ENCODE measurements around the gene MB.

Gene MB

DNA sequence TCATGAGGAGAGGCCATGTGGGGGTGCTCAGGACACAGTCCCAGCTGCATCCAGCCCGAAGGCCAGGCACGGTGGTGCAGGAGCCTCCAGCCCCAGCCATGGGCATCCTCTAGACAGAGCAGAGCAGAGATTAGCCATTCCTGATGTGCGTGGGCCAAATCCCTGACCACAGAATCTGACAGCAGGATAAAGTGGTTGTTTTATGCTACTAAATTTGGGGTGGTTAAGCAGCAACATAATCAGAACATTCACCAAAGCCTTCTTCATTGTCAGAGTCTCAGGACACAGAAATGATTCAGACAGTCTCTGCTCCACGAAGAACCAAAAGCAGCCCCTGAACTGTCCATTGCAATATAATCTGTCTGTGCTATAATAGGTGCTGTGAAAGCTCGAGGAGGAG, 56.8 kb downstream of the MB start:
- peak; percentile 41; the same call in 2 of the 3 replicates for ATAC-seq
- TF ChIP-seq ZNF565 (CRISPR knock-in tag; conservative IDR thresholded peaks at IDR 0.05; ENCODE audit: low read depth) (no peak), ISL1 (CRISPR knock-in tag; IDR thresholded peaks at IDR 0.05) (no peak), TSHZ2 (CRISPR knock-in tag; IDR thresholded peaks at IDR 0.05) (no peak), TOX (CRISPR knock-in tag; IDR thresholded peaks at IDR 0.05; ENCODE audit: borderline replicate concordance) (no peak), BACH2 (CRISPR knock-in tag; IDR thresholded peaks at IDR 0.05; ENCODE audit: borderline replicate concordance) (no peak), OSR1 (CRISPR knock-in tag; IDR thresholded peaks at IDR 0.05) (no peak), CSDC2 (CRISPR knock-in tag; IDR thresholded peaks at IDR 0.05) (no peak), CSRNP3 (CRISPR knock-in tag; IDR thresholded peaks at IDR 0.05) (no peak), POU6F1 (CRISPR knock-in tag; IDR thresholded peaks at IDR 0.05; ENCODE audit: borderline replicate concordance, low read depth) (no peak), PATZ1 (CRISPR knock-in tag; IDR thresholded peaks at IDR 0.05; ENCODE audit: borderline replicate concordance) (no peak), RARB (CRISPR knock-in tag; IDR thresholded peaks at IDR 0.05) (no peak), ZNF8 (CRISPR knock-in tag; IDR thresholded peaks at IDR 0.05) (no peak), TCF4 (CRISPR knock-in tag; IDR thresholded peaks at IDR 0.05; ENCODE audit: borderline replicate concordance) (no peak)

DNA sequence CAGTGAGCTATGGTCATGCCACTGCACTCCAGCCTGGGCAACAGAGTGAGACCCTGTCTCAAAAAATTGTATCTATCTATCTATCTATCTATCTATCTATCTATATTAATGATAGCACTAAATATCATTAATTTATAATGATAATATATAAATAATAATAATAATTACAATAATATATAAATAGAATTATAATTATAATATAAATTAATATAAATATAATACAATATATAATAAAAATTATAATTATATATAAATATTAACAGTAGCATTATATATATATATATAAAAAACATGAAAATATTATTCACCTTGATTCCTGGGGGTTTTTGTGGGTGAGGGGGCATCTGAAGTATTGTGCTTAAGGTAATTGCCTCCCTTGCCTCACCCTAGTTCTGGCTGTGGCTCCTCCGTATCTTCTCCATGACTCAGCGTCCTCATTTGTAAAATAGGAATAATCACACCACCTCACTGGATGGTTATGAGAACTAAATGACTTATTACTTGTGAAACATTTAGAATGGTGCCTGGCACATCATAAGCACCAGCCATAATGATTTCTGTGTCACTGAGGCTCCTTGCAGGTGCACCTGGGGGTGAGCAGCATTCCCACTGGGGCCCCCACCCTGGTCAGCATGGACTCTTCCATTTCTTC, 57.6 kb downstream of the MB start:
- ATAC-seq = no peak
- TF ChIP-seq ZC3H10 (CRISPR knock-in tag; IDR thresholded peaks at IDR 0.05) = no peak
- TF ChIP-seq OSR1 (CRISPR knock-in tag; IDR thresholded peaks at IDR 0.05) = no peak
- TF ChIP-seq RARB (CRISPR knock-in tag; IDR thresholded peaks at IDR 0.05) = no peak
- TF ChIP-seq ZNF8 (CRISPR knock-in tag; IDR thresholded peaks at IDR 0.05) = no peak
- TF ChIP-seq SNAI2 (CRISPR knock-in tag; IDR thresholded peaks at IDR 0.05) = no peak
- no peak for TF ChIP-seq CSRNP3 (CRISPR knock-in tag; IDR thresholded peaks at IDR 0.05)
- no peak for TF ChIP-seq ZNF70 (CRISPR knock-in tag; IDR thresholded peaks at IDR 0.05)

DNA sequence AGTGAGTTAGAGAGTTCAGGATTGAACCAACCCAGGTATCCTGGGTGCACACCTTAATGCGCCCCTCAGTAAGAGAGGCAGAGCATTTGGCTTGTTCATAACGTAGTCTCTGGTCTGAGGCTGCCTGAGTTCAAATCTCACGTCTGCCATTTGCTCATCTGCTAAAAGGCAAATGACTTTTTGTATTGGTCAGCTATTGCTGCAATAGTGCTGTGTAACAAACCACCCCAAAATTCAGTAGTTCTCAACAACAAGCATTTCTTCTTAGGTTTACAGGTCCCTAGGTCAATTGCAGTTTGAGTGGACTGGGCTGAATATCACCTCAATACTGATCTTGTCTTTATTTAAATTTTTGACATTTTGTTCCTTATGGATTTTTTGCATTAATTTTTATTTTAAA, 58.4 kb downstream of the MB start:
- no peak for ATAC-seq
- no peak for TF ChIP-seq ZFP30 (CRISPR knock-in tag; IDR thresholded peaks at IDR 0.05)
- no peak for TF ChIP-seq ISL1 (CRISPR knock-in tag; IDR thresholded peaks at IDR 0.05)
- no peak for TF ChIP-seq ZNF8 (CRISPR knock-in tag; IDR thresholded peaks at IDR 0.05)
- no peak for TF ChIP-seq PPARA (CRISPR knock-in tag; IDR thresholded peaks at IDR 0.05; ENCODE audit: borderline replicate concordance)
- TF ChIP-seq GLIS3 (CRISPR knock-in tag; IDR thresholded peaks at IDR 0.05) = no peak
- TF ChIP-seq TCF4 (CRISPR knock-in tag; IDR thresholded peaks at IDR 0.05; ENCODE audit: borderline replicate concordance) = no peak
- no peak for TF ChIP-seq RARB (CRISPR knock-in tag; IDR thresholded peaks at IDR 0.05)
- TF ChIP-seq TOX (CRISPR knock-in tag; IDR thresholded peaks at IDR 0.05; ENCODE audit: borderline replicate concordance) = no peak
- no peak for TF ChIP-seq POU6F1 (CRISPR knock-in tag; IDR thresholded peaks at IDR 0.05; ENCODE audit: borderline replicate concordance, low read depth)
- no peak for TF ChIP-seq BACH2 (CRISPR knock-in tag; IDR thresholded peaks at IDR 0.05; ENCODE audit: borderline replicate concordance)
- no peak for TF ChIP-seq CREB5 (CRISPR knock-in tag; IDR thresholded peaks at IDR 0.05; ENCODE audit: low read depth)
- TF ChIP-seq CSDC2 (CRISPR knock-in tag; IDR thresholded peaks at IDR 0.05) = no peak
- no peak for TF ChIP-seq ZNF70 (CRISPR knock-in tag; IDR thresholded peaks at IDR 0.05)
- TF ChIP-seq ZC3H10 (CRISPR knock-in tag; IDR thresholded peaks at IDR 0.05) = no peak
- no peak for TF ChIP-seq ESRRG (CRISPR knock-in tag; IDR thresholded peaks at IDR 0.05)
- no peak for TF ChIP-seq PATZ1 (CRISPR knock-in tag; IDR thresholded peaks at IDR 0.05; ENCODE audit: borderline replicate concordance)
- TF ChIP-seq OSR1 (CRISPR knock-in tag; IDR thresholded peaks at IDR 0.05) = no peak
- no peak for TF ChIP-seq ZNF565 (CRISPR knock-in tag; conservative IDR thresholded peaks at IDR 0.05; ENCODE audit: low read depth)

All from SK-N-SH treated with all-trans-retinoic acid at 6 μM for 48 hours (cell line).